Kidney epithelial cell (primary cell): Measurements from ENCODE around the gene ZNF22. TPM values are rescaled to one million over a fixed set of nuclear protein-coding genes. Genes with fewer than 3 reads are reported as not detected.

Source experiments
- DNase-seq: peaks from one replicate; pipeline ENCODE4 v3.0.0-alpha.2; 2010; ENCODE audit warnings: low read depth
- H3K27me3 ChIP-seq: 2 replicates; pipeline ENCODE4 v1.6.0; 2011; ENCODE audit warnings: low read length; ENCODE audit not compliant: control insufficient read depth, insufficient read depth
- H3K36me3 ChIP-seq: 2 replicates; pipeline ENCODE4 v1.5.1; 2011; ENCODE audit warnings: low read length; ENCODE audit not compliant: control insufficient read depth, insufficient read depth
- H3K4me3 ChIP-seq: 2 replicates; pipeline ENCODE4 v1.5.1; 2011; ENCODE audit warnings: low read depth, mild to moderate bottlenecking, control low read depth, low read length
- CTCF ChIP-seq: IDR thresholded peaks from 2 replicates; pipeline ENCODE4 v1.5.1; 2011; ENCODE audit warnings: mild to moderate bottlenecking, moderate library complexity, low read length, control low read depth, inconsistent platforms; ENCODE audit not compliant: insufficient read depth, poor library complexity, severe bottlenecking
- total RNA-seq: library from RNA; depleted of rRNA; stranded (reverse); fragments of >200 nt; gene quantifications from 2 replicates; pipeline ENCODE4 v1.2.3, GENCODE V29; 2015

Gene ZNF22
- total RNA-seq, 1 donor from 2014 or later = 30.0 TPM

GRCh38 chr10:44977287-44978212, 23.2 kb upstream of the ZNF22 start:
- no peak for TF ChIP-seq CTCF
- no peaks in the 10 kb centered on the region for H3K36me3 ChIP-seq
- no peak for DNase-seq
- H3K27me3 ChIP-seq = no peaks in the 10 kb centered on the region
- no peak overlapping the region for H3K4me3 ChIP-seq

- TF ChIP-seq CTCF = no peak
- no peaks in the 10 kb centered on the region for H3K27me3 ChIP-seq
- no peaks in the 10 kb centered on the region for H3K36me3 ChIP-seq
- peak overlapping the region; percentile 37 for H3K4me3 ChIP-seq
- no peak for DNase-seq
Measured at GRCh38 chr10:44978213-44978569, 22.5 kb upstream of the ZNF22 start.

- peak; percentile 92 for DNase-seq
- Histone ChIP-seq H3K36me3 (no peaks in the 10 kb centered on the region), H3K27me3 (no peaks in the 10 kb centered on the region), H3K4me3 (peak within 1 kb of the TSS; percentile 37)
- peak; percentile 16 for TF ChIP-seq CTCF
Measured at GRCh38 chr10:44978570-44979280, 22.0 kb upstream of the ZNF22 start, which contains the start of gene DEPP1. DEPP1 (minus strand) TSS chr10:44978809; CDS start chr10:44978030, 779 bp downstream.

- H3K27me3 ChIP-seq = no peaks in the 10 kb centered on the region
- no peaks in the 10 kb centered on the region for H3K36me3 ChIP-seq
- no peak for TF ChIP-seq CTCF
- no peak overlapping the region for H3K4me3 ChIP-seq
- DNase-seq = no peak
Measured at GRCh38 chr10:44979281-44980191, 21.2 kb upstream of the ZNF22 start.

- H3K4me3 ChIP-seq = no peak overlapping the region
- TF ChIP-seq CTCF = no peak
- H3K27me3 ChIP-seq = no peaks in the 10 kb centered on the region
- H3K36me3 ChIP-seq = no peaks in the 10 kb centered on the region
- DNase-seq = no peak
Measured at GRCh38 chr10:44980309-44981171, 20.2 kb upstream of the ZNF22 start.
